Neural progenitor cell (in vitro differentiated cells): ENCODE data around the gene PRKCI. TPM values are rescaled to one million over a fixed set of nuclear protein-coding genes. Genes with fewer than 3 reads are reported as not detected.

Experiments used
- DNase-seq: peaks from one replicate; pipeline ENCODE4 v3.0.0-alpha.2; 2016; ENCODE audit warnings: low spot score
- H2AFZ ChIP-seq: fragments of 200-600 bp; sonication (generic); replicated peaks from 2 replicates; pipeline ENCODE4 v1.6.1; 2016; ENCODE audit warnings: antibody characterized with exemption
- H3F3A ChIP-seq: fragments of 200-600 bp; sonication (generic); 2 replicates; pipeline ENCODE4 v1.6.1; 2016; ENCODE audit warnings: antibody characterized with exemption, low read depth
- H3K27ac ChIP-seq: fragments of 200-600 bp; sonication (generic); 2 replicates; pipeline ENCODE4 v1.5.1; 2016; ENCODE audit warnings: mild to moderate bottlenecking
- H3K27me3 ChIP-seq: fragments of 200-600 bp; sonication (generic); 2 replicates; pipeline ENCODE4 v1.6.1; 2016; ENCODE audit warnings: mild to moderate bottlenecking, moderate library complexity
- H3K36me3 ChIP-seq: fragments of 200-600 bp; sonication (generic); 2 replicates; pipeline ENCODE4 v1.5.1; 2016
- H3K4me1 ChIP-seq: fragments of 200-600 bp; sonication (generic); 2 replicates; pipeline ENCODE4 v1.6.1; 2016; ENCODE audit warnings: mixed run types
- H3K4me2 ChIP-seq: fragments of 200-600 bp; sonication (generic); 2 replicates; pipeline ENCODE4 v1.6.1; 2016
- H3K4me3 ChIP-seq: fragments of 200-600 bp; sonication (generic); 2 replicates; pipeline ENCODE4 v1.5.1; 2016
- H3K79me2 ChIP-seq: fragments of 200-600 bp; sonication (generic); 2 replicates; pipeline ENCODE4 v1.6.1; 2016; ENCODE audit warnings: low read depth
- H3K9ac ChIP-seq: fragments of 200-600 bp; sonication (generic); 2 replicates; pipeline ENCODE4 v1.6.1; 2016
- H3K9me3 ChIP-seq: fragments of 200-600 bp; sonication (generic); 2 replicates; pipeline ENCODE4 v1.5.1; 2016; ENCODE audit warnings: low read depth
- H4K20me1 ChIP-seq: fragments of 200-600 bp; sonication (generic); 2 replicates; pipeline ENCODE4 v1.6.1; 2016; ENCODE audit warnings: low read depth
- H3K27ac Mint-ChIP-seq: 3 replicates; pipeline ENCODE4 v1.8.0; 2021; ENCODE audit warnings: mixed read lengths
- H3K27me3 Mint-ChIP-seq: 2 replicates; pipeline ENCODE4 v1.8.0; 2022; ENCODE audit warnings: low read depth, mild to moderate bottlenecking, inconsistent platforms, moderate library complexity, mixed read lengths; ENCODE audit not compliant: insufficient read depth
- H3K36me3 Mint-ChIP-seq: 3 replicates; pipeline ENCODE4 v1.8.0; 2021; ENCODE audit warnings: mixed read lengths
- H3K4me1 Mint-ChIP-seq: 3 replicates; pipeline ENCODE4 v1.8.0; 2021; ENCODE audit warnings: mixed read lengths
- H3K4me3 Mint-ChIP-seq: 3 replicates; pipeline ENCODE4 v1.8.0; 2021; ENCODE audit warnings: mild to moderate bottlenecking, moderate library complexity, mixed read lengths
- H3K9me3 Mint-ChIP-seq: 3 replicates; pipeline ENCODE4 v1.8.0; 2020; ENCODE audit warnings: mixed read lengths
- EZH2 ChIP-seq: fragments of 200-600 bp; sonication (generic); IDR thresholded peaks from 2 replicates; pipeline ENCODE4 v1.6.1; 2017; ENCODE audit warnings: antibody characterized with exemption, mild to moderate bottlenecking, moderate library complexity
- EZH2phosphoT487 ChIP-seq: fragments of 200-600 bp; sonication (generic); IDR thresholded peaks from 2 replicates; pipeline ENCODE4 v1.6.1; 2017; ENCODE audit warnings: antibody characterized with exemption
- total RNA-seq: library from RNA; depleted of rRNA; stranded (reverse); fragments of >200 nt; gene quantifications from 2 replicates; pipeline ENCODE4 v1.2.3, GENCODE V29; 2015; ENCODE audit warnings: low replicate concordance
- TF ChIP-seq, protein P1 (sequence below): fragments of 200-600 bp; sonication (generic); IDR thresholded peaks from 2 replicates; pipeline ENCODE4 v1.5.1; 2017; ENCODE audit warnings: antibody characterized with exemption, mild to moderate bottlenecking

Gene PRKCI
- total RNA-seq, 1 donor from 2014 or later: 87.8 TPM

DNA sequence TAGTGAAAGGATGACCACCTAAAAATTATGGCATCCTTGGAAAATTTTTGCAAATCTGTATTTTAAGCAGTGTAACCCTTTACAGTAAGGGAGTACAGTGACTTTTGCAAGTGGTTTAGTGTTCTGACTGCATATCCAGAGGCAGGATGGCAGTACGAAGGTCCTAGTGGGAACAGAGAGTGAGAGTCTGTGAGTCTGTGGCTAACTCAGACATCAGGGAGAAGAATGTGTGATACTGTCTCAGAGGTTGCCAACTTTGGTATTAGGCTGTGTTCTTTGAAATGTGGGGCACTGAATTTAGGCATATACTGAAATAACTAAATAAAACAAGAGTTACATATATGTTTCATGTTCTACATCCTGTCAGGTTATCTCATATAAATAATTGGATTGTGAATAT lies 25.7 kb downstream of the PRKCI start:
- H3K9ac ChIP-seq: no peak overlapping the region
- peaks cover 10% of the 10 kb centered on the region for H3K79me2 ChIP-seq
- H3K9me3 ChIP-seq: no peaks in the 10 kb centered on the region
- no peaks in the 10 kb centered on the region for H3K27me3 ChIP-seq
- no peak for DNase-seq
- H3K4me3 Mint-ChIP-seq: no peak overlapping the region
- no peak for TF ChIP-seq EZH2
- TF ChIP-seq, protein P1, sequence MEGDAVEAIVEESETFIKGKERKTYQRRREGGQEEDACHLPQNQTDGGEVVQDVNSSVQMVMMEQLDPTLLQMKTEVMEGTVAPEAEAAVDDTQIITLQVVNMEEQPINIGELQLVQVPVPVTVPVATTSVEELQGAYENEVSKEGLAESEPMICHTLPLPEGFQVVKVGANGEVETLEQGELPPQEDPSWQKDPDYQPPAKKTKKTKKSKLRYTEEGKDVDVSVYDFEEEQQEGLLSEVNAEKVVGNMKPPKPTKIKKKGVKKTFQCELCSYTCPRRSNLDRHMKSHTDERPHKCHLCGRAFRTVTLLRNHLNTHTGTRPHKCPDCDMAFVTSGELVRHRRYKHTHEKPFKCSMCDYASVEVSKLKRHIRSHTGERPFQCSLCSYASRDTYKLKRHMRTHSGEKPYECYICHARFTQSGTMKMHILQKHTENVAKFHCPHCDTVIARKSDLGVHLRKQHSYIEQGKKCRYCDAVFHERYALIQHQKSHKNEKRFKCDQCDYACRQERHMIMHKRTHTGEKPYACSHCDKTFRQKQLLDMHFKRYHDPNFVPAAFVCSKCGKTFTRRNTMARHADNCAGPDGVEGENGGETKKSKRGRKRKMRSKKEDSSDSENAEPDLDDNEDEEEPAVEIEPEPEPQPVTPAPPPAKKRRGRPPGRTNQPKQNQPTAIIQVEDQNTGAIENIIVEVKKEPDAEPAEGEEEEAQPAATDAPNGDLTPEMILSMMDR: no peak
- no peak for TF ChIP-seq EZH2phosphoT487
- H3K36me3 ChIP-seq: no peaks in the 10 kb centered on the region
- H3F3A ChIP-seq: no peaks in the 10 kb centered on the region
- H3K27ac ChIP-seq: no peak overlapping the region
- peaks cover 3% of the 10 kb centered on the region for H3K4me1 Mint-ChIP-seq
- no peak overlapping the region for H2AFZ ChIP-seq
- H3K9me3 Mint-ChIP-seq: no peaks in the 10 kb centered on the region
- no peaks in the 10 kb centered on the region for H3K4me1 ChIP-seq
- no peak overlapping the region for H3K4me3 ChIP-seq
- no peak overlapping the region for H3K27ac Mint-ChIP-seq
- no peaks in the 10 kb centered on the region for H3K27me3 Mint-ChIP-seq
- H4K20me1 ChIP-seq: no peaks in the 10 kb centered on the region
- no peak overlapping the region for H3K4me2 ChIP-seq
- H3K36me3 Mint-ChIP-seq: peaks cover 21% of the 10 kb centered on the region

GRCh38 chr3:170256597-170256996 lies 34.4 kb downstream of the PRKCI start:
- Histone ChIP-seq H3K4me1 (no peaks in the 10 kb centered on the region), H3K36me3 (peaks cover 3% of the 10 kb centered on the region), H4K20me1 (no peaks in the 10 kb centered on the region), H3K9me3 (no peaks in the 10 kb centered on the region), H3K79me2 (peaks cover 36% of the 10 kb centered on the region), H3K27me3 (no peaks in the 10 kb centered on the region), H3F3A (no peaks in the 10 kb centered on the region), H3K27ac (no peak overlapping the region), H2AFZ (no peak overlapping the region), H3K4me3 (no peak overlapping the region), H3K4me2 (no peak overlapping the region), H3K9ac (no peak overlapping the region)
- no peak overlapping the region for H3K4me3 Mint-ChIP-seq
- H3K9me3 Mint-ChIP-seq: peaks cover 16% of the 10 kb centered on the region
- DNase-seq: no peak
- TF ChIP-seq EZH2phosphoT487: no peak
- TF ChIP-seq EZH2: no peak
- TF ChIP-seq, protein P1: no peak
- peaks cover 2% of the 10 kb centered on the region for H3K27me3 Mint-ChIP-seq
- H3K36me3 Mint-ChIP-seq: peaks cover 35% of the 10 kb centered on the region
- H3K4me1 Mint-ChIP-seq: no peaks in the 10 kb centered on the region
- H3K27ac Mint-ChIP-seq: no peak overlapping the region

GRCh38 chr3:170257145-170257544 lies 34.9 kb downstream of the PRKCI start:
- Mint-ChIP-seq H3K27me3 (peaks cover 2% of the 10 kb centered on the region), H3K9me3 (peaks cover 16% of the 10 kb centered on the region), H3K27ac (no peak overlapping the region)

More at GRCh38 chr3:170257145-170257544, 34.9 kb downstream of the PRKCI start:
- Histone ChIP-seq H3K4me3 (no peak overlapping the region), H4K20me1 (no peaks in the 10 kb centered on the region), H3F3A (no peaks in the 10 kb centered on the region), H3K4me2 (no peak overlapping the region), H3K9ac (no peak overlapping the region), H2AFZ (no peak overlapping the region), H3K27me3 (no peaks in the 10 kb centered on the region), H3K4me1 (no peaks in the 10 kb centered on the region), H3K9me3 (no peaks in the 10 kb centered on the region), H3K36me3 (peaks cover 3% of the 10 kb centered on the region), H3K27ac (no peak overlapping the region), H3K79me2 (peaks cover 36% of the 10 kb centered on the region)
- no peak for DNase-seq
- TF ChIP-seq, protein P1: no peak
- no peak for TF ChIP-seq EZH2
- no peak for TF ChIP-seq EZH2phosphoT487
- Mint-ChIP-seq H3K4me3 (no peak overlapping the region), H3K4me1 (no peaks in the 10 kb centered on the region), H3K36me3 (peaks cover 35% of the 10 kb centered on the region)
